Stromal cell of bone marrow (primary cell): ENCODE measurements around the gene MAP2K5.

Experiments
- DNase-seq: peaks from one replicate; pipeline ENCODE4 v3.0.0-alpha.2; 2012; ENCODE audit warnings: low read depth

The MAP2K5 gene

DNA sequence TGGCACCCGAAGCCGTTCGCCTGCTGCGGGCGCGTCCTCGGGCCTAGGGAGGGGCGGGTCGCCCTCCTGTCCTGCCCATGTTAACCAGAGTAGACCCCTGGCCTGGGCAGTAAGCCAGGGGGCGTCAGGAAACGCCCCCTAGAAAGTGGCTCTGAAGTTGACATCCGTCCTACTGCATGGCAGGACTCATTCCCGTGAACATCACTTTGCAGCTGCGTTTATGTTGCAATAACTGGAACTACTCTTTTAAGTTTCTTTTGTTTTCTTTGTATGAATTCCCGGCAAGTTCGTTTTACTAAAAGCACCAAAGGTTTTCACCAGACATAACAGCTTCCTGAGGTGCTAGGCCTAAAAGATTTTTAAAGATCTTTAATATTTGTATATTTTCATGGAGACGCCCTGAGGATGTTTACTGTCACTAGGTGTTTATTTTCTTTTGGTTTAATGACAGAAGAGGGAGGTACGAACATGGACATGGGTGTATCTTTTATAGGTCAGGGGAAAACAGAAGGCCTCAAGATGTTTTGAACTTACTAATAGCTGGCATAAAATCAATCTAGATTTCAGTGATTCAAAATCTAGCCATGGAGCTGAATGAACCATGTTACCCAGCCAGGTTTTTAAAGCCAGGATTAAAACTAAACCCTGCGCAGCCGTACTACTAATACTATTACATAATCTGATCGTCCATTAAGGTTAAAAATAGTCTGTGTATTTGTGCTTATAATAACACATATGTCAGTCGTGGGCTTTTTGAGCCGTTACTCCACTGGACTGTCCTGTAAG lies 20.5 kb upstream of the MAP2K5 start:
- no peak for DNase-seq

DNA sequence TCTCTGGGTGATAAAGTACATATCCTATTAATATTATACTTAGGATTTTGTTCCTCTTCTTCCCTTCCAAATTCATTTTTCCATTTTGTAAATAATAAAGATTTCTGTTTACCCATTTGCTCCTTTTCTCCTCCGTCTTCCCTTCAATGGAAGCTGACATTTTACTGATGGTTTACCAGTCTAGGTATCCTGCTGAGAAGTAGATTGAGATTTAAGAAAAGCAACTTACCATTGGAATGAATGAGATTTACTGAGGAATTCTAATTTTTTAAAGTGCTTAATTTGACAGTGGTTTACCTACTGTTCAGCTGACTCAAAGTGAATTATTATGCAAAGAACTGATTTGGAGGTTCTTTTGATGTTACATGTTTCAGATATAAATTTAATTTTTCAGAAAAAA lies 19.2 kb upstream of the MAP2K5 start:
- no peak for DNase-seq

DNA sequence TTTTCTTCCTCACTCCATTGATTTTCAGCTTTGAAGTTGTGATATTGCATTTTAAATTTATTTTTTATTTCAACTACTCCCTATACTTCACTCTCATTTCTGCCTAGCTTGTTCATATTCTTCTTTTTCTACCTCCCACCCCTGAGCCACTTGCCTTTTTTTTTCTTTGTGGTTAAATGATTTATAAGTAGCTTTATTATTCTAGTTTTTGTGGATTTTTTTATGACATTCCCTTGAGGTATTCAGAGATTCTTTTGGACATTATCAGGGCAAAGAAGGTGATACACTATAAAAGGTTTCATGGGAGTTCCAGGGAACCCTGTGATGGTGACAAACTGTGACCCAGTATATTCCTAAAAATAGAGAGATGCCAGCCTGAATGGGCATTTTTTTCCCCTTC lies 18.3 kb upstream of the MAP2K5 start:
- no peak for DNase-seq

DNA sequence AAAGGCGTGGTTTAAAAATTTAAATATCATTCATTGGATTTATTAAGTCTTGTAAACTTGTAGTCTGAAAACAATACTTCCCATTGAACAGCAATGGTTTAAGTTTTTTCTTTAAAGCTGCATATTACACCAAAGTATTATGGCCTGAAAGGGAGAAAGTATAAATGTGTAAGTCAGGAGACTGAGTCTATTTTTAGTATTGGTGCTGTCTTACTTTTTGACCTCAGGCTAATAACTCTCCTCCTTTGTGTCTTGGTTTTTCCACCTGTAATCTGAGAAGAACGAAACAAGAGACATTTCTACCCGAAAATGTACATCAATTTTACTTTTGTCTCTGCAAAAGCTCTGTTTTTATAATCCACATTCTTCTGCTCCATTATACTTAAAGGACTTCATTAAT lies 14.0 kb upstream of the MAP2K5 start:
- no peak for DNase-seq

DNA sequence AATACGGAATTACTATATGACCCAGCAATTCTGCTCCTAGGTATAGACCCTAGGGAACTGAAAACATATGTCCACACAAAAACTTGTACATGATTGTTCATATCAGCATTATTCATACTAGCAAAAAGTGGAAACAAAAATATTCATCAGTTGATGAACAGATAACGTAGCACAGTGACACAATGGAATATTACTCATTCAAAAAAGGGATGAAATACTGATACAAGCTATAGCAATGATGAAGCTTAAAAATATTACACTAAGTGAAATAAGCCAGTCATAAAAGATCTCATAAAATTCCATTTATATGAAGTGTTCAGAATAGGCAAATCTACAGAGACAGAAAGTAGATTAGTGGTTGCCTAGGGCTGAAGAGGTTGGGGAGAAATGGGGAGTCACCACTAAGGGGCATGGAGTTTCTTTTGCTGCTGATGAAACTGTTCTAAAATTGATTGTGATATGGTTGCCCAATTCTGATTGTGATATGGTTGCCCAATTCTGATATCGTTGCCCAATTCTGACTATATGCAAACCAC lies 11.1 kb upstream of the MAP2K5 start:
- DNase-seq: peak; percentile 67

DNA sequence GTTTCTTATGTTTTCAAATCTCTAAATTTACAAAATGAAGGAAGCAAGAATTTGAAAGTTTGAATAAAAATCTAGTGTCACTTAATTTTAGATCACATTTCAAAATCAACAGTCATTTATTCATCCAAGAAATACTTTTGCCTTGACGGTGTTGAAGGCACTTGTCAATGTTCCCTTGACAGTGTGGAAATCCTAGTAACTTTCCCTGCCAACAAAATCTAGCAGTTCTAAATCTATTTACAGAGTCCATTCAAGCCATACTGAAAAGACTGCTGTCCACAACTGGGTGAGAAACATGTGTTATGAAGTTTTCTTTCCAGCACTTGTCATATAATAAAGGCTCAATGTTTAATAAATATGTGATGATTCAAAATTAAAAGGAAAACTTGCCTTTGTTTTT lies 8.6 kb upstream of the MAP2K5 start:
- no peak for DNase-seq

DNA sequence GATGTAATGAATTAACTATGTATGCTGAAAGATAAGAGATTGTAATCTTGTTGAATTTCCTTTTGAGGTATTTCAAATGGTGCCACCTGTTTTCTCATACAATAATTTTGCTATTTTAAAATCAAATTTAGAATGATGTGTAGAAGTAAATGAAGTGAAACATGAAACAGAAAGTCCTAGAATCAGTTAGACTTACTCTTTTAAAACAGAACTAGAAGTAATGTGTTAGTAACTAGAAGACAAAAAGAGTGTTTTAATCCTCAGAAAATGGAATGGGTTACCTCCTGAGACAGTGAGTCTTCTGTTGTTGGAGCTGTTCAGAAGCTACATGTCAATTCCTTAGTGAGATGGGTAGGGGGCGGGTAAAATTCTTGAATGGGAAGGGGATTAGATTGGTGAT lies 8.1 kb upstream of the MAP2K5 start:
- DNase-seq: no peak

DNA sequence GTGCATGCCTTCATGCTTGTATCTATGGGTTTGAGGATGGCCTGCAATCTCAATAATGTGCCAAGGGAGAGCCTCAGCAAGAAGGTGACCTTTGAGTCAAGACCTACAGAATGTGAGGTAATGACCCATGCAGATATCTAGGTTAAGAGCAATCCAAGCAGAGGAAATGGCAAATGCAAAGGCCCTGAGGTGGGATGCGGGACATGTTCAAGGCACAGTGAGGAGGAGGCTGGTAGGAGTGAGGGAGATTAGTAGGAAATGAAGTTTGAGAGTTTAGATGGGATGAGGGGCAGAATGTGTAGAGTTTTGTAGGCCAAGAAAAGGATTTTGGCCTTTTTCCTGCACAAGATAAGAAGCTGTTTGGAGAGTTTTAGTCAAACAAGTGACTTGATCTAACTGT lies 4.7 kb upstream of the MAP2K5 start:
- no peak for DNase-seq

DNA sequence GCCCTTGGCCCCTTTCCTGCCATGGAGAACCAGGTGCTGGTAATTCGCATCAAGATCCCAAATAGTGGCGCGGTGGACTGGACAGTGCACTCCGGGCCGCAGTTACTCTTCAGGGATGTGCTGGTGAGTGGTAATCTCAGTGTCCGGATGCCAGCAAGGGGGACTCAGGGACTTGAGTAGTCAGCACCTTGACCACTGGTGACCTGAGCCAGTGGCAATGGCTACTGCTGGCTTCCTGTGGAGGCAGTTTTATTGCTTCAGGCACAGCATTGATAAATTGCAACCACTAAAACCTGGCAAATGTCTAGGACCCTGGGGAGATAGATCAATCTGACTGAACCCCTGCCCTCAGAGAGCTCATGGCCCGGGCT lies 830 bp downstream of the MAP2K5 start:
- no peak for DNase-seq

DNA sequence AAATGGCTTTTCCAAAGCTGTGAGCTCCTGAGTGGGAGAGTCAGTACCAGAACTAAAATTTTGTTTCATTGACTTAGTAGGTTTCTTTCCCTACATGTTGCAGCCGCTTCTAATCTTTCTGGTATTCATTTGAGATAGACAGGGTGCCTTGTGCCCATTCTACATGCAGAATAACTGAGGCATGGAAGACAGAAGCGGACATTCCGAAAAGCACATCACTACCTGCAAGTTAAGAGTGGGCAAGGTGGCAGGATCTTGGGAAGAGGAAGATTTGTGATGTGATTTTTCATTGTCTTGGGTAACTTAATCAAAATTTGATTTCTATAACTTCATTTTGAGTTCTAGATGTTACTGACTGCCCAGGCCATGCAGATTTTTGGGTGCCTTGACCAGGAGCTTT lies 2.0 kb downstream of the MAP2K5 start:
- DNase-seq: no peak

DNA sequence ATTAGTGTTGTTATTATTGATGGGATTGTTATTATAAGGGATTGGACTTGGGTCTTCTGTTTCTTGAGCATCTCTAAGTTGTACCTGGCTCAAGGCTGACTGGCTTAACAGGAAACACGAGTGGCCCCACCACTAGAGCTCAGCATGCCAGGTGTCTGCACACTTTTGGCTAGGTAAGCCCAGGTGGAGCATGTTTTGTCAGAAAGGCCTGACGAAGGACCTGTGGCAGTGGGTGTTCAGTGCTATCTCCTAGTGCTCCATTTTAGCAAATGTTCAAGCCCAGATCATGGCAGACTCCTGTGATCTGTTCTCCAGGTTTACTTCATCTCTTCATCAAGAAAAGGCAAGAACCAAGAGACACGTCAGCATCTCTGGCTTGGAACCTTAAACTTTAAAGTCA lies 3.4 kb downstream of the MAP2K5 start:
- DNase-seq: no peak

DNA sequence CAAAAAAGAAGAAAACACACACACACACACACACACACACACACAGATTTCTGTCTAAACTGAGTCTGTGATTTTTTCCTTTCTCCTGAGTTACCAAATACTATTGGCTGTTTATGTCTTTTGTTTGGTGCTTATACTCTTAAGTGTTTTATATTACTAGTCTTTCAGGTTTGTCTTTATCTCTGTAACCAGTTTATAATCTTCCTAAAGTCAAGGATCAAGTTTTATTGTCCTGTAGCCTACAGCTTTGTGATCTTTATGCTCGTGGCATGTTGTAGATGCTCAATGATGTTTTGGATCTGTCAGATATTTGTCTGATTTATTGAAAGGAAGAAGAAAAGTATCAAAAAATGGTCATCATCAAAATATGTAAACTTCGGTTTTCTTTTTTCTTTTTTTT lies 4.6 kb downstream of the MAP2K5 start:
- DNase-seq: no peak

DNA sequence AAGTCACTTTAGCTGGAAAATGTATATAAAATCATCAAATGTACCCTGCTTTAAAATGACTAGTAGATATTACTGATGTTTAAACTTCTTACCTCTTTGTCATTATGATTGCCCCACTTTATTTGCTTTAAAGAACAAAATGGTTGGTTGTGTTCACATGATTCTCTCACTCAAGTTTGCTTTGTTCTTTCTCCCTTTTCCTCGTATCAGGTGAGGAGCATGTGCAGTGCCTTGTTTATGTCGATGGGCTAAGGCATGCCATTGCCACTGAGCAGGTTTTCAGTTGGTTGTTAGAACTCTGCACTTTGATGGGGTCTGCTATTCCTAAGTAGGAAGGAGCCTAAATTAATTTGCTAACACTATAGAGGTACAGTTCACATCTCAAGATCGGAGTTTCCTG lies 5.3 kb downstream of the MAP2K5 start:
- no peak for DNase-seq

DNA sequence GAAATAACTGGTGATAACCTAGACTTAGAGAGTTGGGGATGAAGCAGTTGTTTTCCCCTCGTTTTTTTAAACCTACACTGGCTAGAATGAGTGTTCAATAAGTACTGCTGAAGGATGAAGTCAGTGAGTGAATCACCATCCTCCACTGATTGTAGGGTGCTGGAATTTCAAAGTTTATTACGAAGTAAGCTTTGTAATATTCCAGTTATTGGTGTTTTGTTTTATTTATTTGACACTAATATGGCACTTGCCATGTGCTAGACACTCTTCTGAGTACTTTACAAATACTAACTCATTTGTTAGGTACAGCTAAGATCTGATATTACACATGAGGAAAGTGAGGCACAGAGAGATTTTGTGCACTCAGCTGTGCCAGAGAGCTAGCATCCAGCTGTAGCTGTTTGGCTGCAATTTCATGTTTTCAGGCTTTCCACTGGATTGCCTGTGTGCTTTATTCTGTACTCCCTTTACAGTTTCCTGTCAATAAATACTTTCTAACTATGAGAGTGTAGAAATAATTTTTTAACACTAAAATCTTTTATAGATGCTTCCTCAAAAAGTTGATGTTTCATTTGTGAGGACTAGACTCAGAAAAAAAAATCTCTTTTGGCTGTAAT lies 5.8 kb downstream of the MAP2K5 start:
- DNase-seq: no peak

DNA sequence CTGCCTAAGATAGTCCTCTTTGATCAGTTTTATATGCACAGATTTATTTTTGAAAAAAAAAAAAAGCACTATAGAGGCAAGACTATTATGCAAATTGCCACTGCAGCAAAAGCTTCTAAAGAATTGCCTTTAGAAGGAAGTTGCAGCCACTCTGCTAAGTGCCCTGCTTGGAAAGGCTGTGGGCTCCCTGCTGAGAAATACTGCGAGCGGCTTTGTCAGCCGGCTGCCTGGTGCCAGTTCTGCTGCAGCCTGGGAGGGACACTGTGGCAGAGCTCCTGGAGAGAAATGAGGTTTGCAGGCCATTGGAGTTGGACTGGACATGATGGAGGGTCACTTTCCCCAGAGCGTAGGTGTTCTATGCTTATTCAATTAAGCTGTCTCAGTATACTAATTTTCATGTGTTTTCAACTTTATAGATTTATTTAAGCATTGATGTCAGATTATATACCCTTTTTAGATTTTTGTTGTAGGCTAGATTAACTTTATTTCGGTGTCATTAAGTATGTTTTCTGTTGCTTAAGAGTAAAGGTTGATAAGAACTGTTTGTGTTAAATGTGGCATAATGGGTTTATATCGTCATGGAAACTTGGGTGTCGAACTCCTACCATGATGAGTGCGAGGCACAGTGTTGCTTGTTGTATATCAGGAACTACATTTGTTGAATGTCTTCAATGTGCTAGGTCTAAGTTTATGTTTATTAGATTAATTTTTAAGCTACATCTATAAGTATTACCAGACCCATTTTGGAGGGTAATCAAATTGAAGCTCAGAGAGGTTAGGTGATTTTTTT lies 6.6 kb downstream of the MAP2K5 start:
- no peak for DNase-seq

DNA sequence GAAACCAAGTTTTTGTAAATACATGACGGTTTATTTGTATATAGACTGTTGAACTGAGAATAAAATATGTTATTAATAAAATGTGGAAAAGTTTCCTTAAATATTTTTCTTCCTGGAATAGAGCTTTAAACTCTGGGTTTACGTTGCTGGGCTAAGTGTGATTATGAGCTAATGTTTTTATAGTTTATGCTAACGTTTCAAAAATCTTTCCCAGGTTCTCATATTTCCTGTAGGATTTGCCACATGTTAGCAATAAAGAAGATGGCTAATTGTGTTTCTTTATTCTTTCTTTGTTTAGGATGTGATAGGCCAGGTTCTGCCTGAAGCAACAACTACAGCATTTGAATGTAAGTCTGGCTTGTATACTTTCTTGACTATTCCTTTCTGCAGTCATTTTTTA lies 7.2 kb downstream of the MAP2K5 start:
- DNase-seq: no peak

DNA sequence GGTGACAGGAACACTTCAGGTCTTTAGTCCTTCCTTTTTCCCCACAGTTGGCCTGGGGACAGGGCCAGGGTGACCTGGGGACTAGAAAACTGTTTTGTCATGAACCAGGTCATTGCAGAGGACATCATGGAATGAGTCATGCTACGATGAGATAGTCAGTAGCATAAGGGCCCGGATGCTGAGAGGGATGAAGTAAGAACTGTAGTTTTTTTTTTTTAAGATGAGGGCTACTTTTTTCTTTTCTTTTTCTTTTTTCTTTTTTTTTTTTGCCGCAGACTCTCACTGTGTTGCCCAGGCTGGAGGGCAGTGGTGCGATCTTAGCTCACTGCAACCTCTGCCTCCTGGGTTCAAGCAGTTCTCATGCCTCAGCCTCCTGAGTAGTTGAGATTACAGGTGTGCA lies 8.0 kb downstream of the MAP2K5 start:
- no peak for DNase-seq

DNA sequence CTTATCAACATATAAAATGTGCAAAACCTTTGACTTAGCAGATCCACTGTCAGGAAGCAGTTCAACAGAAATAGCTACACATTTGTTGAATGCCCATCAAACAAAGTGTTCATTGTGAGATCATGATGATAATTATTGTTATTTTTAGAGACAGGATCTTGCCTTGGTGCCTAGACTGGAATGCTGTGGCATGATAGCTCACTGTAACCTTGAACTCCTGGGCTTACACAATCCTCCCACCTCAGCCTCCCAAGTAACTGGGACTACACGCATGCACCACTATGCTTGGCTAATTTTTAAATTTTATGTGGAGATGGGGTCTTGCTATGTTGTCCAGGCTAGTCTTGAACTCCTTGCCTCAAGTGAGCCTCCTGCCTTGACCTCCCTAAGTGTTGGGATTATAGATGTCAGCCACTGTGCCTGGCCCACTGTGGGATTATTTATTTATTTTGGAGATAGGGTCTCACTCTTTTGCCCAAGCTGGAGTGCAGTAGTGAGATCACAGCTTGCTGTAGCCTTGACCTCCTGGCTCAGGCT lies 8.8 kb downstream of the MAP2K5 start:
- no peak for DNase-seq

DNA sequence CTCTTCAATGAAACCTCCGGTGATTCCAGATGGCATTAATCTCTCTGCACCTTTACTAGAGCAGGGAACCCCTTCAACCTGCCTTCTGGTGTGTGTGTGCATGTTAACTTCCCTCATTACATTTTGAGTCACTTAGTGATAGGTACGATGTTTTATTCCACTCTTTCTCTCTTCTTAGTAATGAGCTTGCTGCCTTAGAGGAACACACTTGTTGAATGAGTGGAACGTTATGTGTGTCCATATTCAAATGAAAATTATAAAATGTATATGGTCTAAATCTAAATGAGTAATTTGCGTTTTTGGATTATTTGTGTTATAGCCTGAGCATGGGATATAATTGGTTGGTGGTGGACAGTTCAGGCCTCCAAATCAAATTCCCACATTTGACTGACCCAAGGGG lies 12.1 kb downstream of the MAP2K5 start:
- no peak for DNase-seq

DNA sequence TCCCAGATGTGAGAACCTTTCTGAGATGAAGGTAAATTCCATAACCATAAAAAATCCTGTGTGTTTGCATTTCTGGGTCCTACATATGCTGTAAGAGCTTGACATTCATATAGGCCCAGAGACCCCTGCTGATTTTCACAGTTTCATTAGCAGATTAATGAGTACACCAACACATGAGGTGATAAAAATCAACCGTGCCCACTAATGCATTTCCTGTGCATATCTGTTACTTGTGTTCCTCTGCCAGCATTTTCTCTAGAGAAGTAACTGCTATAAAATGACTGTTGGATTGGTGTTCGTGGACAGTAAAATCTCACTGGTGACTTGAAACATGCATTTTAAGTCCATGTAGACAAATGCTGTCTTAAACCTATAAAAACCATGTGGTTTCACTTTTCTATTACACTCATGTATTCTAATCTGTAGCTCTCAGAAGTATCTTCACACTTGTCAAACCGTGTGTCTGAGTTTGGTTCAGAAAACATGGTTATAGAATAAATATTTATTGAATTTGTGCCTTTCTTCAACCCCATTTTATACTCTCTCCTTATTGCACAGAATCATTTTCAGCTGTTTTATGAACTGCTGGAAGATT lies 14.6 kb downstream of the MAP2K5 start:
- no peak for DNase-seq

DNA sequence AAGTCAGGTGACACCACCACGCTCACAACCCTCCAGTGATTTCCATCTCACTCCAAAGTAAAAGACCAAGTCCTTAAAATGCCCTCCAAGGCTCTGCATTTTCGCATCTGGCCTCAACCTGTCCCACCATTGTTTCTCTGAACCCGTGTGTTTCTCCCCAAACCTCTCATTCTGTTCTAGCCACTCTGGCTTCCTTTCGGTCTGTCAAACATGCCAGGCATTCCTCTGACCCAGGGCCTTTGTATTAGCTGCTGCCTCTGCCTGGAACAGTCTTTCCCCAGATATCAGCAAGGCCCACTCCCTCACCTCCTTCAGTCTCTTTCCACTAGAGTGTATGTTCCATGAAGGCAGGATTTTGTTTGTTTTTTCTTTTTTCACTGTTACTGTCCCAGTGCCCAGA lies 16.0 kb downstream of the MAP2K5 start:
- no peak for DNase-seq

DNA sequence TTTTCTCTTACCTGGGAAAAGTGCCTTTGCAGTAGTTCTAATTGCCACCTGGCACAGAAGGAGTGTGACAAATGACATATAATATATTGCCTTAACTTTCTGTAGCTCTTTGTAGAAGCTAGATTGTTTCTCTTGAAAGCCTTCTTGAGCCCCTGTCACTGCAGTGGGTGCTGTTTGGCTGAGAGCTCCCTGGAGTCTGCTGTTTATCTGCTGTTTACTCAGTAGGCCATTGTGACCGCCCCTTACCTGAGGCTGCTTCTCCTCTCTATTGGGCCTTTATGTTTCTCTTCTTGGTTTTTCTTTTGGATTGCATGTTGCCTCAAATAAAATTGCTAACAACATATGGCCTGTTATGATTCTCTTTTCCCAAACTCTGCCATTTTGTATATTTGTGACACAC lies 16.7 kb downstream of the MAP2K5 start:
- no peak for DNase-seq
